ENCODE results near the gene SUPT4H1. TPM values are rescaled to one million over a fixed set of nuclear protein-coding genes. Genes with fewer than 3 reads are reported as not detected.

SUPT4H1 gene
- total and polyA plus RNA-seq, 9 of the 15 experiments (the other 6 are each of a cell fraction or from before 2014, with no cell fraction given): 62.1 to 320 (median 117) TPM

DNA sequence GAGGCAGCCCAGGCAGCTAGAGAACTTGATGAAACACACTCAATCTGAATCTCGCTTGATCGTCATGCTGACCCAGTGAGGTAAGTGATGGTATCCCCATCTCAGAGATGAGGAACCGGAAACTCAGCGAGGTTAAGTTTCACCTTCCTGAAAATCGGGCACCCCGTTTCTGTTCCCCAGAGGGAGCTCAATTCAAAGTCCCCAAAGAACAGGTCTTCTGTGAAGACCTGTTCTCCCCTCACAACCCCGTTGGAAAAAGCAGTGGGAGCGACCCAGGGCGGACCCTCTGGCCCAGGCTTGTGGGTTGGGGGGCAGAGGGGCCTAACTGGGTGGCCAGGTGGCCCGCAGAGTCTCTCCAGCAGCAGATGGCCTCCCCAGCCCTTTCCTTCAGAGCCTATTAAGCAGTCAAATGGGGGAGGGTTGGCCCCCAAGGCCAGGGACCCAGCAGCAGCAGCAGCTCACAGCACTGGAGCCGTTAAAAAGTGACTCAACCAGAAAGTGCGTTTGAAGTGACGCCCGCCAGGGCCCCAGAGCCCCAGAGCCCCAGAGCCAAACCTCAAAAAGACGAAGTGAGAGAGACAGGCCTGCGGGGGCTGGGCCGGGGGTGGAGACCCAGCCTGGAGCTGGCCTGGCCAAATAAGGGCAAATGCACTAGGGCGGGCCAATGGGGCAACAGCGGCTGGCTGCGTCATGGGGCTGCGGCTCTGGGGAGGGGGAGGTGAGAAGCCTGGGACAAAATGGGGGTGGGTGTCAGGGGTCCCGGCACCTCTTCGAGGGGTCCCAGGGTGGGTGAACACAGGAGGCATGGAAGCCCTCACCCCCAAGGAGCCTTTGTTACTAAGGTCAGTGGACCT lies 14.2 kb downstream of the SUPT4H1 start (continued):
- TF ChIP-seq, protein P1, sequence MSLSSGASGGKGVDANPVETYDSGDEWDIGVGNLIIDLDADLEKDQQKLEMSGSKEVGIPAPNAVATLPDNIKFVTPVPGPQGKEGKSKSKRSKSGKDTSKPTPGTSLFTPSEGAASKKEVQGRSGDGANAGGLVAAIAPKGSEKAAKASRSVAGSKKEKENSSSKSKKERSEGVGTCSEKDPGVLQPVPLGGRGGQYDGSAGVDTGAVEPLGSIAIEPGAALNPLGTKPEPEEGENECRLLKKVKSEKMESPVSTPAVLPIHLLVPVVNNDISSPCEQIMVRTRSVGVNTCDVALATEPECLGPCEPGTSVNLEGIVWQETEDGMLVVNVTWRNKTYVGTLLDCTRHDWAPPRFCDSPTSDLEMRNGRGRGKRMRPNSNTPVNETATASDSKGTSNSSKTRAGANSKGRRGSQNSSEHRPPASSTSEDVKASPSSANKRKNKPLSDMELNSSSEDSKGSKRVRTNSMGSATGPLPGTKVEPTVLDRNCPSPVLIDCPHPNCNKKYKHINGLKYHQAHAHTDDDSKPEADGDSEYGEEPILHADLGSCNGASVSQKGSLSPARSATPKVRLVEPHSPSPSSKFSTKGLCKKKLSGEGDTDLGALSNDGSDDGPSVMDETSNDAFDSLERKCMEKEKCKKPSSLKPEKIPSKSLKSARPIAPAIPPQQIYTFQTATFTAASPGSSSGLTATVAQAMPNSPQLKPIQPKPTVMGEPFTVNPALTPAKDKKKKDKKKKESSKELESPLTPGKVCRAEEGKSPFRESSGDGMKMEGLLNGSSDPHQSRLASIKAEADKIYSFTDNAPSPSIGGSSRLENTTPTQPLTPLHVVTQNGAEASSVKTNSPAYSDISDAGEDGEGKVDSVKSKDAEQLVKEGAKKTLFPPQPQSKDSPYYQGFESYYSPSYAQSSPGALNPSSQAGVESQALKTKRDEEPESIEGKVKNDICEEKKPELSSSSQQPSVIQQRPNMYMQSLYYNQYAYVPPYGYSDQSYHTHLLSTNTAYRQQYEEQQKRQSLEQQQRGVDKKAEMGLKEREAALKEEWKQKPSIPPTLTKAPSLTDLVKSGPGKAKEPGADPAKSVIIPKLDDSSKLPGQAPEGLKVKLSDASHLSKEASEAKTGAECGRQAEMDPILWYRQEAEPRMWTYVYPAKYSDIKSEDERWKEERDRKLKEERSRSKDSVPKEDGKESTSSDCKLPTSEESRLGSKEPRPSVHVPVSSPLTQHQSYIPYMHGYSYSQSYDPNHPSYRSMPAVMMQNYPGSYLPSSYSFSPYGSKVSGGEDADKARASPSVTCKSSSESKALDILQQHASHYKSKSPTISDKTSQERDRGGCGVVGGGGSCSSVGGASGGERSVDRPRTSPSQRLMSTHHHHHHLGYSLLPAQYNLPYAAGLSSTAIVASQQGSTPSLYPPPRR (CRISPR knock-in tag; IDR thresholded peaks at IDR 0.05; ENCODE audit: borderline replicate concordance): no peak
- TF ChIP-seq, protein P2, sequence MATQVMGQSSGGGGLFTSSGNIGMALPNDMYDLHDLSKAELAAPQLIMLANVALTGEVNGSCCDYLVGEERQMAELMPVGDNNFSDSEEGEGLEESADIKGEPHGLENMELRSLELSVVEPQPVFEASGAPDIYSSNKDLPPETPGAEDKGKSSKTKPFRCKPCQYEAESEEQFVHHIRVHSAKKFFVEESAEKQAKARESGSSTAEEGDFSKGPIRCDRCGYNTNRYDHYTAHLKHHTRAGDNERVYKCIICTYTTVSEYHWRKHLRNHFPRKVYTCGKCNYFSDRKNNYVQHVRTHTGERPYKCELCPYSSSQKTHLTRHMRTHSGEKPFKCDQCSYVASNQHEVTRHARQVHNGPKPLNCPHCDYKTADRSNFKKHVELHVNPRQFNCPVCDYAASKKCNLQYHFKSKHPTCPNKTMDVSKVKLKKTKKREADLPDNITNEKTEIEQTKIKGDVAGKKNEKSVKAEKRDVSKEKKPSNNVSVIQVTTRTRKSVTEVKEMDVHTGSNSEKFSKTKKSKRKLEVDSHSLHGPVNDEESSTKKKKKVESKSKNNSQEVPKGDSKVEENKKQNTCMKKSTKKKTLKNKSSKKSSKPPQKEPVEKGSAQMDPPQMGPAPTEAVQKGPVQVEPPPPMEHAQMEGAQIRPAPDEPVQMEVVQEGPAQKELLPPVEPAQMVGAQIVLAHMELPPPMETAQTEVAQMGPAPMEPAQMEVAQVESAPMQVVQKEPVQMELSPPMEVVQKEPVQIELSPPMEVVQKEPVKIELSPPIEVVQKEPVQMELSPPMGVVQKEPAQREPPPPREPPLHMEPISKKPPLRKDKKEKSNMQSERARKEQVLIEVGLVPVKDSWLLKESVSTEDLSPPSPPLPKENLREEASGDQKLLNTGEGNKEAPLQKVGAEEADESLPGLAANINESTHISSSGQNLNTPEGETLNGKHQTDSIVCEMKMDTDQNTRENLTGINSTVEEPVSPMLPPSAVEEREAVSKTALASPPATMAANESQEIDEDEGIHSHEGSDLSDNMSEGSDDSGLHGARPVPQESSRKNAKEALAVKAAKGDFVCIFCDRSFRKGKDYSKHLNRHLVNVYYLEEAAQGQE (IDR thresholded peaks at IDR 0.05; ENCODE audit: borderline replicate concordance): peak; percentile 5; the same call in 1 of the 2 replicates
- TF ChIP-seq, protein P2 (CRISPR knock-in tag; IDR thresholded peaks at IDR 0.05; ENCODE audit: low read depth): no peak
- TF ChIP-seq ZKSCAN8 (CRISPR knock-in tag; IDR thresholded peaks at IDR 0.05) (peak; percentile 85), SMC3 (conservative IDR thresholded peaks at IDR 0.05; ENCODE audit: insufficient read depth, low read depth, low read length) (no peak), ZNF184 (CRISPR knock-in tag; IDR thresholded peaks at IDR 0.05) (no peak), SAFB2 (IDR thresholded peaks at IDR 0.05; ENCODE audit: borderline replicate concordance, low read depth, low read length, severe bottlenecking) (no peak), TEAD2 (tag; IDR thresholded peaks at IDR 0.05) (no peak)
- TF ChIP-seq, protein P3, sequence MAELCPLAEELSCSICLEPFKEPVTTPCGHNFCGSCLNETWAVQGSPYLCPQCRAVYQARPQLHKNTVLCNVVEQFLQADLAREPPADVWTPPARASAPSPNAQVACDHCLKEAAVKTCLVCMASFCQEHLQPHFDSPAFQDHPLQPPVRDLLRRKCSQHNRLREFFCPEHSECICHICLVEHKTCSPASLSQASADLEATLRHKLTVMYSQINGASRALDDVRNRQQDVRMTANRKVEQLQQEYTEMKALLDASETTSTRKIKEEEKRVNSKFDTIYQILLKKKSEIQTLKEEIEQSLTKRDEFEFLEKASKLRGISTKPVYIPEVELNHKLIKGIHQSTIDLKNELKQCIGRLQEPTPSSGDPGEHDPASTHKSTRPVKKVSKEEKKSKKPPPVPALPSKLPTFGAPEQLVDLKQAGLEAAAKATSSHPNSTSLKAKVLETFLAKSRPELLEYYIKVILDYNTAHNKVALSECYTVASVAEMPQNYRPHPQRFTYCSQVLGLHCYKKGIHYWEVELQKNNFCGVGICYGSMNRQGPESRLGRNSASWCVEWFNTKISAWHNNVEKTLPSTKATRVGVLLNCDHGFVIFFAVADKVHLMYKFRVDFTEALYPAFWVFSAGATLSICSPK (IDR thresholded peaks at IDR 0.05; ENCODE audit: borderline replicate concordance): no peak
